Fibroblast of villous mesenchyme (primary cell): ENCODE results near the gene NEURL2. TPM values are rescaled to one million over a fixed set of nuclear protein-coding genes. Genes with fewer than 3 reads are reported as not detected.

Experiments used
- DNase-seq: peaks from one replicate; pipeline ENCODE4 v3.0.0-alpha.2; 2010; ENCODE audit warnings: low read depth
- H3K4me3 ChIP-seq: 2 replicates; pipeline ENCODE4 v1.5.1; 2011; ENCODE audit warnings: low read depth, mild to moderate bottlenecking, low read length
- CTCF ChIP-seq: IDR thresholded peaks from 2 replicates; pipeline ENCODE4 v1.5.1; 2012; ENCODE audit warnings: low read depth, mild to moderate bottlenecking, low read length; ENCODE audit not compliant: insufficient read depth
- total RNA-seq: library from RNA; depleted of rRNA; stranded (reverse); fragments of >200 nt; gene quantifications from 2 replicates; pipeline ENCODE4 v1.2.3, GENCODE V29; 2012

NEURL2 gene
- total RNA-seq, 1 donor, result 3.9 TPM

GRCh38 chr20:45910670-45911485 lies 19.9 kb upstream of the NEURL2 start:
- peak overlapping the region; percentile 76 for H3K4me3 ChIP-seq
- no peak for TF ChIP-seq CTCF
- peak; percentile 99 for DNase-seq

- no peak for DNase-seq
- H3K4me3 ChIP-seq, result peak overlapping the region; percentile 52
- TF ChIP-seq CTCF, result no peak
These were observed 19.0 kb upstream of the NEURL2 start for GRCh38 chr20:45909817-45910669.

DNA sequence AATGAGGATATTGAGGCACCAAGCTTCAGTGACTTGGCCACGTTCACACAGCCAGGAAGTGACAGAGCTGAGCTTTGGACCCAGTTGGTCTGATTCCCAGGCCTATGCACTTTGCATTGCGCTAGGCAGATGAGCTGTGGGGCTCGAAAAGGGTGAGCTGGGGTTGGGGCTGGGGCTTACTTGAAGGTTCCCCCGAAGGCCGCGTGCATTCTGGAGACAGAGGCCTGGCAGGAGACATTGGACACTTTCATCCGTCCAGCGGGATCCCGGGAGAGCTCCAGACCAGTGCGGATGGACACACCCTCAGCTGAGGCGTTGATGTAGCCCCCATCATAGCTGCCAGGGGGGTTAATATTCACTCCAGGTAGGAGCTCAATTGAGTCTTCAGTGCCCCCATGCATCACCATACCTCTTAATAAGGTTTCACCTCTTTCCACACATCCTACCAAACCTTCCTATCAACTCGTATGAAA lies 18.4 kb upstream of the NEURL2 start:
- no peak for DNase-seq

GRCh38 chr20:45908084-45908483 lies 17.1 kb upstream of the NEURL2 start:
- no peak for TF ChIP-seq CTCF
- DNase-seq, result no peak
- H3K4me3 ChIP-seq, result no peak overlapping the region

More for the DNA sequence above, 18.4 kb upstream of the NEURL2 start:
- H3K4me3 ChIP-seq, result no peak overlapping the region
- TF ChIP-seq CTCF, result no peak

DNA sequence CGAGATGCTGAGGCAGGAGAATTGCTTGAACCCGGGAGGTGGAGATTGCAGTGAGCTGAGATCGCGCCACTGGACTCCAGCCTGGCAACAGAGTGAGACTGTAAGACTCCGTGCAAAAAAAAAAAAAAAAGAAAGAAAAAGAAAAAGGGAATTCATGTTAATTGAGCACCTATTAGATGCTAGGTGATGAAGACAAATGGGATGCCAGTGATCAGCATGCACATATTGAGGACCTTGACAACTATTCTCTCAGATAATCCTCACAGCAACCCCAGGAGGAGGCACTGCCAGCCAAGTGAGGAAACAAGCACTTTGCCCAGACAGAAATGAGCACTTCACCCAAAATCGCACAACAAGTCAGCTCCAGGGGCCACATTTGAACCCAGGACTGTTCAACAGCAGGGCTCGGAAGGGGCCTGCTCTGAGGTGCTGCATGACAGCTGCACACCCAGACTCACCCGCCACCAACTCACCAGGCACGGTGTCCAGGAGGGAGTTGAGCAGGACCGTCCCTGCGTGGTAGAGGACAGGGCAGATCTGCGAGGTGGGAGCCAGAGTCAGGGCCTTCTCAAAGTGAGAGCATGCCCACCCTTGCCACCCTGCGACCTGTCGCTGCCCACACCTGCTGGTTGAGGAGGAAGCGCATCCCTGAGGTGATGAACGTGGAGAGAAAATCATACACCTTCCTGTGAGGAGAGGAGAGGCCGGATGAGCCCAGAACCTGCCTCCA lies 16.4 kb upstream of the NEURL2 start:
- no peak for TF ChIP-seq CTCF
- no peak overlapping the region for H3K4me3 ChIP-seq
- no peak for DNase-seq

DNA sequence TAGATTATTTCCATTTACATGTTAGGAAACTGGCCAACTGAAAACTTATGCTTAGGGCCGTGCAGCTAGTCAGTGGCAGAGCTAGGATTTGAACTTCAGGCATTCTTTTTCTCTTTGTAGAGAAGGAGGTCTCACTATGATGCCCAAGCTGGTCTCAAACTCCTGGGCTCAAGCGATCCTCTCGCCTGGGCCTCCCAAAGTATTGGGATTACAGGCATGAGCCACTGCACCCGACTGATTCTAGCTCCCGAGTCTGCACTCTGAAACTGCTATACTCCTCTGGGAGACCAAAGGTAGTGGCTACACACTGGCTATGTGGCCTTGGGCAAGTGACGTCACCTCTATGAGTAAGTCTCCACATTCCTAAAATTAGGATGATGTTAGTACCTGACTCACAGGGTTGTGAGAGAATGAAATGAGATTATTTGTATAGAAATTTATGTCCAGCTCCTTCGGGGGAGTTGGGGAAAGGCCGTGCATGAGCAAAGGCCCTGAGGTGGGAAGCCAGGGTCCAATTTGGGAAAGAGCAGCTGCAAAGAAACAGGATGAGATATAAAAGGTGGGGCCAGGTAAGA lies 14.6 kb upstream of the NEURL2 start:
- no peak for DNase-seq
- H3K4me3 ChIP-seq, result no peak overlapping the region
- no peak for TF ChIP-seq CTCF
